A549 (cell line): ENCODE results near the gene ASNS. TPM values are rescaled to one million over a fixed set of nuclear protein-coding genes. Genes with fewer than 3 reads are reported as not detected.
A peak's percentile ranks its signal among the peaks of the same experiment; 100 is the strongest.

ENCODE experiments used
- ATAC-seq, 2 experiments: fragments of 200-7000 bp in 1 of 2; fragments of >200 bp in 1 of 2; cut with Nextera tagmentation in 1 of 2; cut with Tn5 transposase in 1 of 2; 3 replicates each; pipeline versions ENCODE4 v1.8.0 to v1.9.1; 2018 to 2020; ENCODE audit warnings: mild to moderate bottlenecking in 1 of 2, moderate library complexity in 1 of 2
- CTCF ChIA-PET: fragments of 300-600 bp; sonication (Branson Sonifier 250); formaldehyde crosslinking; extraction: SDS; loops from one replicate; lab custom pipeline; 2021; ENCODE audit warnings: antibody characterized with exemption, inconsistent platforms; lab: Yijun Ruan, JAX
- POLR2A ChIA-PET: fragments of 350-600 bp; formaldehyde crosslinking; extraction: SDS; loops from one replicate; lab custom pipeline; 2021; ENCODE audit warnings: antibody characterized with exemption, inconsistent platforms; lab: Yijun Ruan, JAX
- DNase-seq, 2 experiments: peaks; one replicate each; pipeline versions ENCODE4 v3.0.0 to v3.0.0-alpha.2; 2011 to 2016; ENCODE audit warnings: low read depth in 1 of 2, low spot score in 1 of 2
- FAIRE-seq: peaks from 2 replicates; lab custom pipeline; 2011; peaks lifted over from hg19 to GRCh38; lab: Jason Lieb, UNC
- H3K27ac ChIP-seq, 2 experiments: fragments of >200 bp; sonication (Bioruptor Twin); formaldehyde crosslinking; 3 replicates each; pipeline ENCODE4 v1.5.1; 2016 to 2017
- H3K4me1 ChIP-seq: fragments of >200 bp; sonication (Bioruptor Twin); formaldehyde crosslinking; 3 replicates; pipeline ENCODE4 v1.6.1; 2016
- H3K4me2 ChIP-seq: fragments of >200 bp; sonication (Bioruptor Twin); formaldehyde crosslinking; 3 replicates; pipeline ENCODE4 v1.6.1; 2016
- H3K4me3 ChIP-seq: fragments of >200 bp; sonication (Bioruptor Twin); formaldehyde crosslinking; 3 replicates; pipeline ENCODE4 v1.5.1; 2016
- H3K9me3 ChIP-seq: fragments of >200 bp; sonication (Bioruptor Twin); formaldehyde crosslinking; 3 replicates; pipeline ENCODE4 v1.6.1; 2016
- CBX2 ChIP-seq: fragments of 200-600 bp; sonication (generic); IDR thresholded peaks from 2 replicates; pipeline ENCODE4 v1.6.1; 2016; ENCODE audit warnings: low read depth, mild to moderate bottlenecking, borderline replicate concordance
- CHD2 ChIP-seq: fragments of 150-350 bp; IDR thresholded peaks from 2 replicates; pipeline ENCODE4 v1.6.1; 2014; ENCODE audit warnings: low read length; ENCODE audit not compliant: partially characterized antibody
- EHF ChIP-seq: fragments of 250-450 bp; sonication (Bioruptor Pico); IDR thresholded peaks from 2 replicates; pipeline ENCODE4 v1.5.0; 2020; ENCODE audit warnings: mild to moderate bottlenecking
- KDM1A ChIP-seq: fragments of 200-600 bp; sonication (generic); IDR thresholded peaks from 2 replicates; pipeline ENCODE4 v1.6.1; 2016; ENCODE audit warnings: low read depth, mild to moderate bottlenecking
- MAFK ChIP-seq: fragments of 450-650 bp; IDR thresholded peaks from 2 replicates; pipeline ENCODE4 v1.6.1; 2014; ENCODE audit not compliant: partially characterized antibody
- NFE2L2 ChIP-seq: fragments of 150-350 bp; conservative IDR thresholded peaks from 2 replicates; pipeline ENCODE4 v1.6.1; 2014; ENCODE audit warnings: low read length
- POLR2A ChIP-seq: IDR thresholded peaks from 2 replicates; pipeline ENCODE4 v1.6.1; 2012; ENCODE audit warnings: mild to moderate bottlenecking, low read length
- RAD21 ChIP-seq, 2 experiments: fragments of >200 bp in 1 of 2; sonication (Bioruptor Twin) in 1 of 2; formaldehyde crosslinking in 1 of 2; IDR thresholded peaks in 1 of 2; conservative IDR thresholded peaks in 1 of 2; 2 replicates in 1 of 2; 3 replicates in 1 of 2; pipeline ENCODE4 v1.6.1; 2012 to 2018; ENCODE audit warnings: inconsistent platforms in 1 of 2
- RNF2 ChIP-seq: fragments of 200-600 bp; sonication (generic); IDR thresholded peaks from 2 replicates; pipeline ENCODE4 v1.6.1; 2016; ENCODE audit warnings: low read depth, mild to moderate bottlenecking, antibody characterized with exemption, moderate library complexity, borderline replicate concordance
- SMC3 ChIP-seq: fragments of >200 bp; sonication (Bioruptor Twin); formaldehyde crosslinking; IDR thresholded peaks from 3 replicates; pipeline ENCODE4 v1.6.1; 2018; ENCODE audit warnings: inconsistent platforms
- ZC3H11A ChIP-seq: fragments of 450-650 bp; IDR thresholded peaks from 2 replicates; pipeline ENCODE4 v1.6.1; 2014; ENCODE audit warnings: antibody characterized with exemption, mild to moderate bottlenecking
- ZFP36 ChIP-seq: fragments of 450-650 bp; IDR thresholded peaks from 2 replicates; pipeline ENCODE4 v1.6.1; 2014; ENCODE audit warnings: borderline replicate concordance; ENCODE audit not compliant: partially characterized antibody
- ZSCAN20 ChIP-seq: fragments of 250-450 bp; sonication (Bioruptor Pico); IDR thresholded peaks from 2 replicates; pipeline ENCODE4 v1.8.0; 2022; ENCODE audit warnings: mild to moderate bottlenecking, moderate library complexity
- WGBS: methylation state at CpG from one replicate; pipeline ENCODE4 v1.1.6; 2017; ENCODE audit errors: missing lambda C conversion rate; 5-methylcytosine and 5-hydroxymethylcytosine counted together
- polyA plus RNA-seq, 4 experiments: library from polyadenylated mRNA; depleted of rRNA in 3 of 4; stranded (reverse); fragments of >200 nt; fragmentation: RNase III in 1 of 4; extraction: RNeasy Plus Mini Kit Qiagen cat#74134 plus additional on column Dnase treatment in 1 of 4; gene quantifications; 2 replicates in 3 of 4; 3 replicates in 1 of 4; pipeline ENCODE4 v1.2.3, GENCODE V29; 2011 to 2017
- TF ChIP-seq, protein P1 (sequence below): IDR thresholded peaks from 2 replicates; pipeline ENCODE4 v1.6.1; 2012
- TF ChIP-seq, protein P2 (sequence below): fragments of >200 bp; sonication (Bioruptor Twin); formaldehyde crosslinking; IDR thresholded peaks from 3 replicates; pipeline ENCODE4 v1.6.1; 2016
- TF ChIP-seq, protein P3 (sequence below): fragments of >200 bp; sonication (Bioruptor Twin); formaldehyde crosslinking; IDR thresholded peaks from 3 replicates; pipeline ENCODE4 v1.5.1; 2016
- TF ChIP-seq, protein P4 (sequence below): IDR thresholded peaks from 2 replicates; pipeline ENCODE4 v1.6.1; 2012
- TF ChIP-seq, protein P5 (sequence below): fragments of 250-450 bp; sonication (Bioruptor Pico); IDR thresholded peaks from 2 replicates; pipeline ENCODE4 v1.5.0; 2021; ENCODE audit warnings: mild to moderate bottlenecking, moderate library complexity, borderline replicate concordance

ASNS gene
- polyA plus RNA-seq, 2 of the 4 experiments (the other 2 are of a cell fraction): 55.9 to 98.7 TPM

DNA sequence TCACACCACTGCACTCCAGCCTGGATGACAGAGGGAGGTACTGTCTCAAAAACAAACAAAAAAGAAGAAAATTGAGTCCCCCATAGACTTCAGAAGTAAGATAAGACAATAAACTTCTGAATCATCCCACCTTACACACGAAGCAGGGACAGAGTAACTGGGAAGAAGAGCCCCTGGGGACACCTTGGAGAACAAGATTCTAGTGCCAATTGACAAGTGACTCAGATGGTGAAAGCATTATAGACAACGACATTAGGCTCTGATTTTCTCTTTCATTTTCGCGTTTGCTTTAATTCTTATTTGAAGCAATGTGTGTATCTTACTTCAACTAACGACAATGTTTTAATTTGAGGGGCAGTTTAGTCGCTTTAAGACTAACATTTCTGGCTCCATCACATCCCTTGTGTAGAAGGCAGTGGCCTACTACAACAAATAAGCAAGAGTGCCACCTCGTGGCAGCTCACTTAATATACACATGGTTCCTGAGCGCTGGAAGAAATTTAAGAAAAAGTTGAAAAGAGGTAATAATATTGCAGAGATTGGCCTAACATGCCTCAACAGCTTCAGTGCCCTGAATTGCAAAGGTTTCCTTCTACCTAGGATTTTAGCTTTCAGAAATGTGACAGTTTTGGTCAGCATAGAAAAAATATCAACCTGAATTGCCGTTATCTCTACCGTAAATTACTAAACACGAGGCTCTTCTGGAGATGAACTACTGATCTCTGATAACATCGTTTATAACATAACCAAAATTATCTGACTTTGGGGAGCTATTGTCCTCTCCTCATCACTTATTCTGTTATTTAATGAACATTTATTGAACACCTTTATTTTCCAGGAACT lies 36.7 kb downstream of the ASNS start:
- no peak for TF ChIP-seq ZFP36
- TF ChIP-seq, protein P1, sequence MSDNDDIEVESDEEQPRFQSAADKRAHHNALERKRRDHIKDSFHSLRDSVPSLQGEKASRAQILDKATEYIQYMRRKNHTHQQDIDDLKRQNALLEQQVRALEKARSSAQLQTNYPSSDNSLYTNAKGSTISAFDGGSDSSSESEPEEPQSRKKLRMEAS: 0 out of 2 replicates have a peak, but pooled peaks have one; percentile 28
- TF ChIP-seq KDM1A: no peak
- TF ChIP-seq, protein P2, sequence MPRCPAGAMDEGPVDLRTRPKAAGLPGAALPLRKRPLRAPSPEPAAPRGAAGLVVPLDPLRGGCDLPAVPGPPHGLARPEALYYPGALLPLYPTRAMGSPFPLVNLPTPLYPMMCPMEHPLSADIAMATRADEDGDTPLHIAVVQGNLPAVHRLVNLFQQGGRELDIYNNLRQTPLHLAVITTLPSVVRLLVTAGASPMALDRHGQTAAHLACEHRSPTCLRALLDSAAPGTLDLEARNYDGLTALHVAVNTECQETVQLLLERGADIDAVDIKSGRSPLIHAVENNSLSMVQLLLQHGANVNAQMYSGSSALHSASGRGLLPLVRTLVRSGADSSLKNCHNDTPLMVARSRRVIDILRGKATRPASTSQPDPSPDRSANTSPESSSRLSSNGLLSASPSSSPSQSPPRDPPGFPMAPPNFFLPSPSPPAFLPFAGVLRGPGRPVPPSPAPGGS: no peak
- TF ChIP-seq RAD21 (conservative IDR thresholded peaks at IDR 0.05 in 1 of 2, IDR thresholded peaks at IDR 0.05 in 1 of 2): peak; percentile 80 to 81
- peak; percentile 84 for TF ChIP-seq SMC3
- no peak for TF ChIP-seq ZC3H11A
- TF ChIP-seq, protein P3, sequence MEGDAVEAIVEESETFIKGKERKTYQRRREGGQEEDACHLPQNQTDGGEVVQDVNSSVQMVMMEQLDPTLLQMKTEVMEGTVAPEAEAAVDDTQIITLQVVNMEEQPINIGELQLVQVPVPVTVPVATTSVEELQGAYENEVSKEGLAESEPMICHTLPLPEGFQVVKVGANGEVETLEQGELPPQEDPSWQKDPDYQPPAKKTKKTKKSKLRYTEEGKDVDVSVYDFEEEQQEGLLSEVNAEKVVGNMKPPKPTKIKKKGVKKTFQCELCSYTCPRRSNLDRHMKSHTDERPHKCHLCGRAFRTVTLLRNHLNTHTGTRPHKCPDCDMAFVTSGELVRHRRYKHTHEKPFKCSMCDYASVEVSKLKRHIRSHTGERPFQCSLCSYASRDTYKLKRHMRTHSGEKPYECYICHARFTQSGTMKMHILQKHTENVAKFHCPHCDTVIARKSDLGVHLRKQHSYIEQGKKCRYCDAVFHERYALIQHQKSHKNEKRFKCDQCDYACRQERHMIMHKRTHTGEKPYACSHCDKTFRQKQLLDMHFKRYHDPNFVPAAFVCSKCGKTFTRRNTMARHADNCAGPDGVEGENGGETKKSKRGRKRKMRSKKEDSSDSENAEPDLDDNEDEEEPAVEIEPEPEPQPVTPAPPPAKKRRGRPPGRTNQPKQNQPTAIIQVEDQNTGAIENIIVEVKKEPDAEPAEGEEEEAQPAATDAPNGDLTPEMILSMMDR: peak; percentile 86
- TF ChIP-seq ZSCAN20 (CRISPR knock-in tag): no peak
- TF ChIP-seq, protein P4, sequence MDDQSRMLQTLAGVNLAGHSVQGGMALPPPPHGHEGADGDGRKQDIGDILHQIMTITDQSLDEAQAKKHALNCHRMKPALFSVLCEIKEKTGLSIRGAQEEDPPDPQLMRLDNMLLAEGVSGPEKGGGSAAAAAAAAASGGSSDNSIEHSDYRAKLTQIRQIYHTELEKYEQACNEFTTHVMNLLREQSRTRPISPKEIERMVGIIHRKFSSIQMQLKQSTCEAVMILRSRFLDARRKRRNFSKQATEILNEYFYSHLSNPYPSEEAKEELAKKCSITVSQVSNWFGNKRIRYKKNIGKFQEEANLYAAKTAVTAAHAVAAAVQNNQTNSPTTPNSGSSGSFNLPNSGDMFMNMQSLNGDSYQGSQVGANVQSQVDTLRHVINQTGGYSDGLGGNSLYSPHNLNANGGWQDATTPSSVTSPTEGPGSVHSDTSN: no peak

DNA sequence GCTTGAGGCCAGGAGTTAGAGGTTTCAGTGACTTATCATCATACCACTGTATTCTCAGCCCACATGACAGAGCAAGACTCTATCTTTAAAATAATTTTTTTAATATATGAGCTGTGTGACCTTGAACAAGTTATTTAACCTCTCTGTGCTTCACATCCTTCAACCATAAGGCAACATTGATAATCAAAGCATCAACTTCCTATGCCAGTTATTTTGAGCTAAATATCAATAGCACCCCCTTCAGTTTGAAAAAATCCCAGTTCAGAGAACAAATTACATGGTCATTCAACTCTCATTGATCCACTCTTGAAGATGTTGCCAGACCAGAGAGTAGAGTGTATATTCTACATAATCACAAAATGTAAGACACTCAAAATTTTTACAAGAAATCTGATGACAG lies 53.0 kb downstream of the ASNS start:
- ChIA-PET POLR2A (no interaction called here), CTCF (interaction anchor here (1.1 kb wide), 1 partner anchor 421 kb away, joined by 3 read pairs; no protein-coding TSS in a partner anchor)
- Histone ChIP-seq H3K4me1 (no peaks in the 10 kb centered on the region), H3K4me3 (no peak overlapping the region), H3K9me3 (no peaks in the 10 kb centered on the region), H3K4me2 (no peak overlapping the region), H3K27ac (no peak overlapping the region)
- peak in 1 of 2 experiments; percentile 7 for DNase-seq
- TF ChIP-seq, protein P3: peak; percentile 9; the same call in 2 of the 3 replicates
- TF ChIP-seq NFE2L2 (no peak), RAD21 (conservative IDR thresholded peaks at IDR 0.05 in 1 of 2, IDR thresholded peaks at IDR 0.05 in 1 of 2) (peak in 1 of 2 experiments; percentile 23; a peak in 1 of 5 replicates)
- no peak for ATAC-seq
- FAIRE-seq: no peak

More for the DNA sequence above, 36.7 kb downstream of the ASNS start:
- peak overlapping the region; percentile 4; the same call in 1 of the 3 replicates for H3K4me2 ChIP-seq
- peak; percentile 78 to 96; a peak in 5 of 6 replicates for ATAC-seq
- WGBS: 20% methylated on average over 12 of the region's 12 CpGs
- POLR2A ChIA-PET: interaction anchor here (0.6 kb wide), 1 partner anchor 718 kb away, joined by 3 read pairs; the partner anchor contains the start of gene SDHAF3
- no peaks in the 10 kb centered on the region for H3K9me3 ChIP-seq
- peak; percentile 21 to 67 for DNase-seq
- no peak overlapping the region for H3K27ac ChIP-seq
- CTCF ChIA-PET: interaction anchor here (0.8 to 4.3 kb wide), 19 partner anchors 9 to 1919 kb away, joined by 3 to 43 read pairs (median 4); partner anchors contain the start of gene ASNS
- H3K4me1 ChIP-seq: no peaks in the 10 kb centered on the region
- H3K4me3 ChIP-seq: no peak overlapping the region
- peak; percentile 43 for FAIRE-seq

DNA sequence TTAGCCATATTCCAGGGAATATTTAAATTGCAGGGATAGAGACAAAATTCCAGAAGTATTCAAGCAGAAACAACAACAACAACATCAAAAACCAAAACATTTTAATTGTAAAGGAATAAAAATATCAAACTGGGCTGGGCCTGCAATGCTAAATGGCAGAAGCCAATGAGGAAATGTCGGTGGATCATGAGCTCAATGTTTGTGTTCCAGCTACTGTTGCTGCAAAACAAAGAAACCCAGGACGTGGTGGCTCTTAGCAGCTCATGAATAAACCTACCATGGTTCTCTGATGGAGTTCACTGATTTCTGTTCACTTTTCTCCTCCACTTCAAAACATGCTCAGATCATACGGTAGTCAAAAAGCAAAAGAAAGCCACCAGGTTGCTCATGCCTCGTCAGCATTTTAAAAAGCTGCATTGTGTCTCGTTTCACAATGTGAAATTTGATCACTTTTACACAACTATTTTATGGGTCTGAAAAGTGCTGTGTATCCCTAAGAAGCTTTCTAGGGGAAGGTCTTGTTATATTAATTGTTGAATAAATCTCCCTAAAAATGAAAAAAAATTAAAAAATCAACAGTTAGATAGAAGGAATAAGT lies 54.0 kb downstream of the ASNS start:
- Histone ChIP-seq H3K27ac (no peak overlapping the region), H3K4me1 (no peaks in the 10 kb centered on the region), H3K4me3 (no peak overlapping the region), H3K9me3 (no peaks in the 10 kb centered on the region), H3K4me2 (no peak overlapping the region)
- ATAC-seq: no peak
- POLR2A ChIA-PET: no interaction called here
- DNase-seq: no peak
- CTCF ChIA-PET: interaction anchor here (1.1 kb wide), 1 partner anchor 422 kb away, joined by 3 read pairs; no protein-coding TSS in a partner anchor
- TF ChIP-seq, protein P5, sequence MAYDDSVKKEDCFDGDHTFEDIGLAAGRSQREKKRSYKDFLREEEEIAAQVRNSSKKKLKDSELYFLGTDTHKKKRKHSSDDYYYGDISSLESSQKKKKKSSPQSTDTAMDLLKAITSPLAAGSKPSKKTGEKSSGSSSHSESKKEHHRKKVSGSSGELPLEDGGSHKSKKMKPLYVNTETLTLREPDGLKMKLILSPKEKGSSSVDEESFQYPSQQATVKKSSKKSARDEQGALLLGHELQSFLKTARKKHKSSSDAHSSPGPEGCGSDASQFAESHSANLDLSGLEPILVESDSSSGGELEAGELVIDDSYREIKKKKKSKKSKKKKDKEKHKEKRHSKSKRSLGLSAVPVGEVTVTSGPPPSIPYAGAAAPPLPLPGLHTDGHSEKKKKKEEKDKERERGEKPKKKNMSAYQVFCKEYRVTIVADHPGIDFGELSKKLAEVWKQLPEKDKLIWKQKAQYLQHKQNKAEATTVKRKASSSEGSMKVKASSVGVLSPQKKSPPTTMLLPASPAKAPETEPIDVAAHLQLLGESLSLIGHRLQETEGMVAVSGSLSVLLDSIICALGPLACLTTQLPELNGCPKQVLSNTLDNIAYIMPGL: no peak
- TF ChIP-seq EHF (CRISPR knock-in tag) (no peak), CBX2 (no peak), MAFK (peak; percentile 45), POLR2A (no peak), RNF2 (no peak), CHD2 (no peak)
- FAIRE-seq: no peak
- 20% methylated on average over 5 of the region's 5 CpGs for WGBS
